Rectal smooth muscle tissue (tissue), 1 donor: ENCODE results near the gene LLGL1.

Experiments used
- H3K27ac ChIP-seq: one replicate; pipeline ENCODE4 v1.7.0; 2013; ENCODE audit warnings: low read depth, low read length, inconsistent platforms
- H3K27me3 ChIP-seq: one replicate; pipeline ENCODE4 v1.7.0; 2013; ENCODE audit warnings: low read length; ENCODE audit not compliant: control insufficient read depth, insufficient read depth
- H3K36me3 ChIP-seq: one replicate; pipeline ENCODE4 v1.7.0; 2013; ENCODE audit warnings: low read length; ENCODE audit not compliant: control insufficient read depth, insufficient read depth
- H3K4me1 ChIP-seq: one replicate; pipeline ENCODE4 v1.7.0; 2013; ENCODE audit warnings: low read length; ENCODE audit not compliant: control insufficient read depth, insufficient read depth
- H3K4me3 ChIP-seq: one replicate; pipeline ENCODE4 v1.7.0; 2013; ENCODE audit warnings: low read length
- H3K9ac ChIP-seq: one replicate; pipeline ENCODE4 v1.7.0; 2013; ENCODE audit warnings: low read length

LLGL1 gene

GRCh38 chr17:18225121-18225641, at the start of gene LLGL1:
LLGL1 (plus strand) TSS chr17:18225635; CDS start chr17:18225683, 48 bp downstream.
- Histone ChIP-seq H3K4me3 (peak within 1 kb of the TSS; percentile 67), H3K4me1 (peaks cover 6% of the 10 kb centered on the region), H3K36me3 (no peaks in the 10 kb centered on the region), H3K27me3 (no peaks in the 10 kb centered on the region), H3K27ac (no peak within 1 kb of the TSS), H3K9ac (peak within 1 kb of the TSS; percentile 12)

DNA sequence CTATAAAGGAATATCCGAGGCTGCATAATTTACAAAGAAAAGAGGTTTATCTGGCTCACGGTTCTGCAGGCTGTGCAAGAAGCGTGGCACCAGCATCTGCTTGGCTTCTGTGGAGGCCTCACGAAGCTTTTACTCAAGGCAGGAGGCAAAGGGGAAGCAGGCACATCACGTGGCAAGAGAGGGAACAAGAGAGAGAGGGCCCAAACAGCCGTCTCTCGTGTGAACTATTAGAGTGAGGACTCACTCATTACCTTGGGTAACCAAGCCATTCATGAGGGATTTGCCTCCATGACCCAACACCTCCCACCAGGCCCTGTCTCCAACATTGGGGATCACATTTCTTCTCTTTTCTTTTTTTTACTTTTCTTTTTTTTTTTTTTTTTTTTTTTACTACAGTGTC, 49.3 kb upstream of the LLGL1 start:
- Histone ChIP-seq H3K4me3 (no peak overlapping the region), H3K27ac (no peak overlapping the region), H3K36me3 (no peaks in the 10 kb centered on the region), H3K9ac (no peak overlapping the region), H3K27me3 (no peaks in the 10 kb centered on the region), H3K4me1 (no peaks in the 10 kb centered on the region)

- Histone ChIP-seq H3K4me1 (no peaks in the 10 kb centered on the region), H3K4me3 (no peak overlapping the region), H3K27me3 (no peaks in the 10 kb centered on the region), H3K9ac (no peak overlapping the region), H3K36me3 (no peaks in the 10 kb centered on the region), H3K27ac (no peak overlapping the region)
Measured at GRCh38 chr17:18177133-18177532, 48.3 kb upstream of the LLGL1 start.

GRCh38 chr17:18177722-18178121, 47.7 kb upstream of the LLGL1 start:
- Histone ChIP-seq H3K36me3 (no peaks in the 10 kb centered on the region), H3K27me3 (no peaks in the 10 kb centered on the region), H3K4me3 (no peak overlapping the region), H3K9ac (no peak overlapping the region), H3K27ac (no peak overlapping the region), H3K4me1 (peaks cover 3% of the 10 kb centered on the region)

DNA sequence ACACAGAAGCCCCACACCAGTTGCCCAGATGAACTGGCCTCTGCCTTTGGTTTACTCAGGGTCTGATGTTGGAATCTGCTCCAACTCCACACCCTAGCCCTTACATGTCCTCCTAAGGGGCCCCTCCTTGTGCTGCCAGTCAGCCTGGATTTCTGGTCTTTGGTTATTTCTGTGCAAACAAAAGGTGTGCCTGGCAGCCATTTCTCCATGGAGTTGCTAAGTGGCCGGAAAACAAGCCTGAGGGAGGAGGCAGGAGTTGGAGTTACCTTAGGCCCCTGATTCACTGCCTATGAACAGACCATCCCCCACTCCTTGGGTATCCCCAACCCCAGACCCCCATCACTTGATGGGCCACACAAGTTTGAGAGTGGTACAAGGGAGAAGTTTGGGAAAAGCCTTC, 46.2 kb upstream of the LLGL1 start:
- H3K4me1 ChIP-seq: peaks cover 3% of the 10 kb centered on the region
- H3K27me3 ChIP-seq: no peaks in the 10 kb centered on the region
- H3K36me3 ChIP-seq: no peaks in the 10 kb centered on the region
- no peak overlapping the region for H3K27ac ChIP-seq
- H3K9ac ChIP-seq: no peak overlapping the region
- no peak overlapping the region for H3K4me3 ChIP-seq

- H3K9ac ChIP-seq: no peak overlapping the region
- no peaks in the 10 kb centered on the region for H3K27me3 ChIP-seq
- H3K4me3 ChIP-seq: no peak overlapping the region
- H3K27ac ChIP-seq: no peak overlapping the region
- peaks cover 3% of the 10 kb centered on the region for H3K4me1 ChIP-seq
- no peaks in the 10 kb centered on the region for H3K36me3 ChIP-seq
Measured at GRCh38 chr17:18179804-18180203, 45.6 kb upstream of the LLGL1 start.

DNA sequence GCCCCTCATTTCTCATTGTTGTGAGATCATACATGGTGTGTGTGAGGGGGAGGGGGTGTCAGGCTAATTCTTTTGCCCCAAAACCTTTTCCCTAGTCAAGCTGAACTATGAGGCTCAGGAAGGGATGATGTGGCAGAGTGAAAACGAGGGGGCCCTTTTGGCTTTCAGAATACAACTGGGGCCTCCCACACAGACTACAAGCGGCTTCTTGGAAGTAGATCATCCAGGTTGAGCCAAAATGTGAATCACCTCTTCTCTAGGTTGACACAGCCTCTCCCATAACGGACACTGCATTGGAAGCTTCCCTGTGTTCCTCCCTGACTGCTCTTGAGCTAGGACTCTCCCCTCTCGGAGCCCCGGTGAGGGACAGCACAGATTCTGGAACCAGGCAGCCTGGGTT, 44.1 kb upstream of the LLGL1 start:
- Histone ChIP-seq H3K27me3 (no peaks in the 10 kb centered on the region), H3K27ac (no peak overlapping the region), H3K4me3 (no peak overlapping the region), H3K4me1 (peaks cover 6% of the 10 kb centered on the region), H3K9ac (no peak overlapping the region), H3K36me3 (no peaks in the 10 kb centered on the region)

DNA sequence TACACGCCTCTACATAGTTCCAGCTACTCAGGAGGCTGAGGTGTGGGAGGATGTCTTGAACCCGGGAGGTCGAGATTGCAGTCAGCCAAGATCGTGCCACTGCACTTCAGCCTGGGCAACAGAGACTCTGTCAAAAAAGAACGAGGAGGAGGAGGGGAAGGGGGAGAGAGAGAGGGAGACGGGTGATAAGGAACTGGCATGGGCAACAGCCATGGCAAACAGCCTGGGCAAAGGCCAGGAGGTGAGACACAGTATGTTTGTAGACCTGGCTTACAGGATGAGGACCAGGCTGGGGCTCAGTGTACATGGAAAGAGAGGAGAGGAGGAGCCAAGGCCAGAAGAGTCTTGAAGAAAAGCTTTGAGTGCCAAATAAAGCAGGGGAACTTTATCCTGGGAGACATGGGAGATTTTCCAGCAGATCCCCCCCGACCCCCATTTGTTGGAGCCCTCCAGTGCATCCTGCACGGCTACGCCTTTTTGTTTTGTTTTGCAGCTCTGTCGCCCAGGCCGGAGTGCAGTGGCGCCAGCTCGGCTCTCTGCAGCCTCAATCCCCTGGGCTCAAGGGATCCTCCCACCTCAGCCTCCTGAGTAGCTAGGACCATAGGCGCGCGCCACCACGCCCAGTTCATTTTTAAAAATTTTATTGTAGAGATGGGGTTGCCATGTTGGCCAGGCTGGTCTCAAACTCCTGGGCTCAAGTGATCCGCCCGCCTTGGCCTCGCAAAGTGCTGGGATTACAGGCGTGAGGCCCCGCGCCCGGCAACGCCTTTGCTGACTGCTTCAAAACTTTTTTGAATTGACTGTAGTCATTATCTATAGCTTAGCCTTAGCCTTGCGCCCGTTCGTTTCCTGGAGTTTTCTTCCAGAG, 43.1 kb upstream of the LLGL1 start:
- H3K9ac ChIP-seq: peak overlapping the region; percentile 57
- H3K27me3 ChIP-seq: no peaks in the 10 kb centered on the region
- H3K4me3 ChIP-seq: peak overlapping the region; percentile 80
- no peaks in the 10 kb centered on the region for H3K36me3 ChIP-seq
- H3K4me1 ChIP-seq: peaks cover 15% of the 10 kb centered on the region
- H3K27ac ChIP-seq: peak overlapping the region; percentile 96

GRCh38 chr17:18182978-18183333, 42.5 kb upstream of the LLGL1 start:
- Histone ChIP-seq H3K9ac (peak overlapping the region; percentile 57), H3K27ac (peak overlapping the region; percentile 96), H3K4me1 (peaks cover 20% of the 10 kb centered on the region), H3K4me3 (peak overlapping the region; percentile 80), H3K27me3 (no peaks in the 10 kb centered on the region), H3K36me3 (no peaks in the 10 kb centered on the region)

DNA sequence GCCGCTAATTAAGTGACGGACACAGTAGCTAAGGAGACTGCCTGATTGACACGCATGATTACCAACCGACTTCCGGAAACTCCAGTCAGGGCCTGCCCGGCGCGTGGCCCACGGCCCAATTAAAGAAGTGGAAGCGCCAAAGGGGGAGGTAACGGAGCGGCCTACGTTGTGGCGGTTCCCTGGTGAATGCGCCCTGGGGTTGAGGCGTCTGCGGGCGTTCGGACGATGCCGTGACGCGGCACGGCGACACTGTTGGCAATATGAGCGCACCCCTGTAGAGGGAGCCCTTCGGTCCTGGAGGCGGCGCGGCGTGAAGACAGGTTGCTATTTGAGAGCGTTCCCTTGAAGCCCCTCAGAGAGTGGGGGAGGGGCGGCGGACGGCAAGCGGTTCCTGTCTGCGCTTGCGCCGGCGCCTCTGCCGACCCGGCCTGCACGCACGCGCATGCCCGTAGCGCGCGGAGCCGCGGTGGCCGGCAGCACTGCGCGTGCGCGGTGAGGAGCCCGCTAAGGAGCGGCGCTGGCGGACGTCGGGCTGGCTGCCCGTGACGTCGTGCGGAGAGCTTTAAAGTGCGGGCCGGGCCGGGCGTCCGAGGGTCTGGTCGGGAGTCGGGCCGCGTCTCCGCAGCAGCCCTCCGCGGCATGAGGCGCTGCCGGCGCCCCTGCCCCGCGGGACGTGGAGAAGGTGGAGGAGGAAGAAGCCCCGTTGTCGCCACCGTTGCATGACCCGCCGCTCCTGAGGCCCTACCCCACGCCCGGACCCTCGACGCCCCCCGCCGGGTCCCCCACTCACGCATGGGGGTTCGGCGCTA, 41.9 kb upstream of the LLGL1 start, which contains the start of gene ALKBH5:
TSS of gene ALKBH5 (plus strand) at position 495 of the 809 bp plus-strand sequence. CDS start 416 bp downstream, outside the sequence.
- no peaks in the 10 kb centered on the region for H3K36me3 ChIP-seq
- H3K27me3 ChIP-seq: no peaks in the 10 kb centered on the region
- H3K27ac ChIP-seq: peak within 1 kb of the TSS; percentile 96
- peak within 1 kb of the TSS; percentile 80 for H3K4me3 ChIP-seq
- peaks cover 25% of the 10 kb centered on the region for H3K4me1 ChIP-seq
- peak within 1 kb of the TSS; percentile 63 for H3K9ac ChIP-seq

DNA sequence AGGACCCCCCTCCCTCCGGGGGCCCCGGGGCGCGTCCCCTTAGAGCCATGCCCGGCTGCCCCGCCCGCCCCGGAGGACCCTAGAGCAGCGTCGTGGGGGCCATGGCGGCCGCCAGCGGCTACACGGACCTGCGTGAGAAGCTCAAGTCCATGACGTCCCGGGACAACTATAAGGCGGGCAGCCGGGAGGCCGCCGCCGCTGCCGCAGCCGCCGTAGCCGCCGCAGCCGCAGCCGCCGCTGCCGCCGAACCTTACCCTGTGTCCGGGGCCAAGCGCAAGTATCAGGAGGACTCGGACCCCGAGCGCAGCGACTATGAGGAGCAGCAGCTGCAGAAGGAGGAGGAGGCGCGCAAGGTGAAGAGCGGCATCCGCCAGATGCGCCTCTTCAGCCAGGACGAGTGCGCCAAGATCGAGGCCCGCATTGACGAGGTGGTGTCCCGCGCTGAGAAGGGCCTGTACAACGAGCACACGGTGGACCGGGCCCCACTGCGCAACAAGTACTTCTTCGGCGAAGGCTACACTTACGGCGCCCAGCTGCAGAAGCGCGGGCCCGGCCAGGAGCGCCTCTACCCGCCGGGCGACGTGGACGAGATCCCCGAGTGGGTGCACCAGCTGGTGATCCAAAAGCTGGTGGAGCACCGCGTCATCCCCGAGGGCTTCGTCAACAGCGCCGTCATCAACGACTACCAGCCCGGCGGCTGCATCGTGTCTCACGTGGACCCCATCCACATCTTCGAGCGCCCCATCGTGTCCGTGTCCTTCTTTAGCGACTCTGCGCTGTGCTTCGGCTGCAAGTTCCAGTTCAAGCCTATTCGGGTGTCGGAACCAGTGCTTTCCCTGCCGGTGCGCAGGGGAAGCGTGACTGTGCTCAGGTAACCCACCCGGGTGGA, 41.0 kb upstream of the LLGL1 start:
- Histone ChIP-seq H3K9ac (peak overlapping the region; percentile 55), H3K27ac (peak overlapping the region; percentile 96), H3K27me3 (no peaks in the 10 kb centered on the region), H3K4me1 (peaks cover 27% of the 10 kb centered on the region), H3K4me3 (peak overlapping the region; percentile 80), H3K36me3 (no peaks in the 10 kb centered on the region)
